SK-N-SH (cell line): ENCODE results near the gene LDB2. TPM values are rescaled to one million over a fixed set of nuclear protein-coding genes. Genes with fewer than 3 reads are reported as not detected.

Experiments used
- CTCF ChIA-PET: fragments of 300-600, 350-600 bp; formaldehyde crosslinking; extraction: SDS; loops from one replicate; lab custom pipeline; 2021; lab: Yijun Ruan, JAX
- POLR2A ChIA-PET: fragments of 350-600 bp; sonication (Branson Sonifier 250); formaldehyde crosslinking; extraction: SDS; loops from one replicate; lab custom pipeline; 2020; ENCODE audit warnings: antibody characterized with exemption, inconsistent platforms; lab: Yijun Ruan, JAX
- DNase-seq: peaks from one replicate; pipeline ENCODE4 v3.0.0; 2012
- H2AFZ ChIP-seq: fragments of 200-600 bp; sonication (generic); 2 replicates; pipeline ENCODE4 v1.8.1; 2016; ENCODE audit warnings: antibody characterized with exemption, mild to moderate bottlenecking, low read depth
- H3F3A ChIP-seq: fragments of 200-600 bp; sonication (generic); replicated peaks from 2 replicates; pipeline ENCODE3; 2016; ENCODE audit warnings: antibody characterized with exemption, mild to moderate bottlenecking; ENCODE audit not compliant: insufficient read depth
- H3K27ac ChIP-seq, 2 experiments: fragments of 200-500 bp in 1 of 2; fragments of 200-600 bp in 1 of 2; sonication (Bioruptor generic) in 1 of 2; sonication (generic), shearing (Covaris generic) in 1 of 2; 2 replicates each; pipeline versions ENCODE4 v1.5.1 to v1.6.1; 2014 to 2016; ENCODE audit warnings: low read depth in 2 of 2, inconsistent platforms in 1 of 2, low read length in 1 of 2, mild to moderate bottlenecking in 1 of 2, mixed read lengths in 1 of 2
- H3K27me3 ChIP-seq: fragments of 200-600 bp; sonication (generic), shearing (Covaris generic); 2 replicates; pipeline ENCODE4 v1.6.1; 2016; ENCODE audit warnings: mixed run types; ENCODE audit not compliant: insufficient read depth
- H3K36me3 ChIP-seq, 2 experiments: fragments of 200-500 bp in 1 of 2; fragments of 200-600 bp in 1 of 2; sonication (Bioruptor generic) in 1 of 2; sonication (generic) in 1 of 2; replicated peaks in 1 of 2; 2 replicates each; pipeline versions ENCODE3 to v1.5.1; 2014 to 2016; ENCODE audit warnings: low read length in 1 of 2, mild to moderate bottlenecking in 1 of 2; ENCODE audit not compliant: insufficient read depth in 2 of 2, control insufficient read depth in 1 of 2
- H3K4me1 ChIP-seq, 2 experiments: fragments of 200-500 bp in 1 of 2; fragments of 200-600 bp in 1 of 2; sonication (Bioruptor generic) in 1 of 2; sonication (generic), shearing (Covaris generic) in 1 of 2; 2 replicates each; pipeline versions ENCODE4 v1.5.1 to v1.6.1; 2014 to 2016; ENCODE audit warnings: low read depth in 1 of 2, low read length in 1 of 2, mixed run types in 1 of 2; ENCODE audit not compliant: insufficient read depth in 2 of 2, control insufficient read depth in 1 of 2
- H3K4me2 ChIP-seq: fragments of 200-600 bp; sonication (generic), shearing (Covaris generic); 2 replicates; pipeline ENCODE4 v1.6.1; 2017; ENCODE audit warnings: mixed run types
- H3K4me3 ChIP-seq, 2 experiments: fragments of 200-500 bp in 1 of 2; fragments of 200-600 bp in 1 of 2; sonication (Bioruptor generic) in 1 of 2; sonication (generic), shearing (Covaris generic) in 1 of 2; 2 replicates each; pipeline versions ENCODE4 v1.5.1 to v1.8.1; 2014 to 2016; ENCODE audit warnings: low read depth in 2 of 2, inconsistent platforms in 1 of 2, low read length in 1 of 2, mild to moderate bottlenecking in 1 of 2, mixed read lengths in 1 of 2, moderate library complexity in 1 of 2
- H3K79me2 ChIP-seq: fragments of 200-600 bp; sonication (generic); 2 replicates; pipeline ENCODE4 v1.8.1; 2017; ENCODE audit warnings: mild to moderate bottlenecking; ENCODE audit not compliant: insufficient read depth
- H3K9ac ChIP-seq: fragments of 200-600 bp; sonication (generic); 2 replicates; pipeline ENCODE4 v1.6.1; 2017; ENCODE audit warnings: mixed run types
- H3K9me2 ChIP-seq: fragments of 200-600 bp; sonication (generic); 2 replicates; pipeline ENCODE4 v1.6.1; 2017; ENCODE audit warnings: mixed run types
- H3K9me3 ChIP-seq: fragments of 200-600 bp; sonication (generic); 2 replicates; pipeline ENCODE4 v1.6.1; 2017; ENCODE audit warnings: mixed run types, mild to moderate bottlenecking, moderate library complexity
- H4K20me1 ChIP-seq: fragments of 200-600 bp; sonication (generic); 2 replicates; pipeline ENCODE4 v1.6.1; 2017; ENCODE audit warnings: mild to moderate bottlenecking, mixed run types; ENCODE audit not compliant: insufficient read depth
- EZH2phosphoT487 ChIP-seq: fragments of 200-600 bp; sonication (generic); IDR thresholded peaks from 2 replicates; pipeline ENCODE4 v1.6.1; 2017; ENCODE audit warnings: low read depth, mixed run types, mild to moderate bottlenecking, antibody characterized with exemption, moderate library complexity, borderline replicate concordance
- FOSL2 ChIP-seq: IDR thresholded peaks from 2 replicates; pipeline ENCODE4 v1.4.0; 2012; ENCODE audit warnings: low read depth, mild to moderate bottlenecking, moderate library complexity, borderline replicate concordance
- GABPA ChIP-seq: IDR thresholded peaks from 2 replicates; pipeline ENCODE4 v1.4.0; 2012; ENCODE audit warnings: low read depth, mild to moderate bottlenecking
- GATA2 ChIP-seq: sonication (generic); formaldehyde crosslinking; IDR thresholded peaks from 2 replicates; pipeline ENCODE4 v1.5.0; 2020; ENCODE audit warnings: mild to moderate bottlenecking, missing genetic modification reagents
- JUND ChIP-seq: IDR thresholded peaks from 2 replicates; pipeline ENCODE4 v1.4.0; 2012
- MEF2A ChIP-seq: IDR thresholded peaks from 2 replicates; pipeline ENCODE4 v1.4.0; 2012; ENCODE audit warnings: low read depth, borderline replicate concordance
- MXI1 ChIP-seq: IDR thresholded peaks from 2 replicates; pipeline ENCODE4 v1.6.1; 2012; ENCODE audit warnings: mild to moderate bottlenecking, low read depth, low read length, improper control_type of control experiment
- NFIC ChIP-seq: IDR thresholded peaks from 2 replicates; pipeline ENCODE4 v1.4.0; 2012; ENCODE audit warnings: borderline replicate concordance
- NRF1 ChIP-seq: IDR thresholded peaks from 2 replicates; pipeline ENCODE4 v1.6.1; 2012; ENCODE audit warnings: low read depth, mild to moderate bottlenecking, low read length
- POLR2AphosphoS5 ChIP-seq: IDR thresholded peaks from 2 replicates; pipeline ENCODE4 v1.6.1; 2012; ENCODE audit warnings: low read depth, low read length
- RFX5 ChIP-seq: IDR thresholded peaks from 2 replicates; pipeline ENCODE4 v1.6.1; 2012; ENCODE audit warnings: mild to moderate bottlenecking, improper control_type of control experiment, low read length
- RXRA ChIP-seq: IDR thresholded peaks from 2 replicates; pipeline ENCODE4 v1.4.0; 2012; ENCODE audit warnings: low read depth, mild to moderate bottlenecking, borderline replicate concordance
- TAF1 ChIP-seq: IDR thresholded peaks from 2 replicates; pipeline ENCODE4 v1.6.1; 2012; ENCODE audit warnings: low read depth, mild to moderate bottlenecking, low read length, moderate library complexity, borderline replicate concordance
- YY1 ChIP-seq: IDR thresholded peaks from 2 replicates; pipeline ENCODE4 v1.4.0; 2012; ENCODE audit warnings: low read depth, mild to moderate bottlenecking
- WGBS: methylation state at CpG from one replicate; pipeline ENCODE4 v1.1.6; 2017; ENCODE audit warnings: low lambda C conversion rate; 5-methylcytosine and 5-hydroxymethylcytosine counted together
- polyA plus RNA-seq, 3 experiments: library from polyadenylated mRNA; depleted of rRNA; stranded (reverse); fragments of >200 nt; gene quantifications; 2 replicates each; pipeline ENCODE4 v1.2.3, GENCODE V29; 2012
- TF ChIP-seq, protein P1 (sequence below): IDR thresholded peaks from 2 replicates; pipeline ENCODE4 v1.6.1; 2012; ENCODE audit warnings: mild to moderate bottlenecking, low read depth, low read length, moderate library complexity
- TF ChIP-seq, protein P2 (sequence below): IDR thresholded peaks from 2 replicates; pipeline ENCODE4 v1.4.0; 2012; ENCODE audit warnings: low read depth, borderline replicate concordance
- TF ChIP-seq, protein P3 (sequence below): IDR thresholded peaks from 2 replicates; pipeline ENCODE4; 2012
- TF ChIP-seq, protein P4 (sequence below): IDR thresholded peaks from 2 replicates; pipeline ENCODE4 v1.4.0; 2012; ENCODE audit warnings: low read depth, borderline replicate concordance

The LDB2 gene
- polyA plus RNA-seq, 1 of the 3 experiments (the other 2 are of a cell fraction), result 11.0 TPM

DNA sequence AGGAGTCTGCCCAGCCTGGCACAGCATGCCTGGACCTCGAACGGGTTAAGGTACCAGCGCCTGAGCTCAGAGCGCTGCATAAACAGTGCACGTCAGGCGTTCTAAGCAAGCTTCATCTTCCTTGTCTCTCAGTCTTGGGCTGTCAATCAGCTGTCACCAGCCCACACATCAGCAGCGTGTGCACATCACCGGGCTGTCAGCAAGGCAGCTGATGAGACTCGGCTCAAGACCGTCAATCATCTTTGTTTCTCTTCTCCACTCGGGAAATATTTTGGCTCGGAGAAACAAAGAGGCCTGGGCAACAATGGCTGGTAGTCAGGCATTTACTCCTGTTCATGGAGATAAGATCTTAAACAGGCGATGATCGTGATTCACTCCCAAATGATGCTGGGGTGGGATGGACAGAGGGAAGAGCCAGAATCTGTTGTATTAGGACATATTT lies 141.3 kb downstream of the LDB2 start (continued):
- TF ChIP-seq MEF2A, result no peak
- peak; percentile 89 for TF ChIP-seq FOSL2
- TF ChIP-seq GABPA, result no peak
- TF ChIP-seq, protein P1, sequence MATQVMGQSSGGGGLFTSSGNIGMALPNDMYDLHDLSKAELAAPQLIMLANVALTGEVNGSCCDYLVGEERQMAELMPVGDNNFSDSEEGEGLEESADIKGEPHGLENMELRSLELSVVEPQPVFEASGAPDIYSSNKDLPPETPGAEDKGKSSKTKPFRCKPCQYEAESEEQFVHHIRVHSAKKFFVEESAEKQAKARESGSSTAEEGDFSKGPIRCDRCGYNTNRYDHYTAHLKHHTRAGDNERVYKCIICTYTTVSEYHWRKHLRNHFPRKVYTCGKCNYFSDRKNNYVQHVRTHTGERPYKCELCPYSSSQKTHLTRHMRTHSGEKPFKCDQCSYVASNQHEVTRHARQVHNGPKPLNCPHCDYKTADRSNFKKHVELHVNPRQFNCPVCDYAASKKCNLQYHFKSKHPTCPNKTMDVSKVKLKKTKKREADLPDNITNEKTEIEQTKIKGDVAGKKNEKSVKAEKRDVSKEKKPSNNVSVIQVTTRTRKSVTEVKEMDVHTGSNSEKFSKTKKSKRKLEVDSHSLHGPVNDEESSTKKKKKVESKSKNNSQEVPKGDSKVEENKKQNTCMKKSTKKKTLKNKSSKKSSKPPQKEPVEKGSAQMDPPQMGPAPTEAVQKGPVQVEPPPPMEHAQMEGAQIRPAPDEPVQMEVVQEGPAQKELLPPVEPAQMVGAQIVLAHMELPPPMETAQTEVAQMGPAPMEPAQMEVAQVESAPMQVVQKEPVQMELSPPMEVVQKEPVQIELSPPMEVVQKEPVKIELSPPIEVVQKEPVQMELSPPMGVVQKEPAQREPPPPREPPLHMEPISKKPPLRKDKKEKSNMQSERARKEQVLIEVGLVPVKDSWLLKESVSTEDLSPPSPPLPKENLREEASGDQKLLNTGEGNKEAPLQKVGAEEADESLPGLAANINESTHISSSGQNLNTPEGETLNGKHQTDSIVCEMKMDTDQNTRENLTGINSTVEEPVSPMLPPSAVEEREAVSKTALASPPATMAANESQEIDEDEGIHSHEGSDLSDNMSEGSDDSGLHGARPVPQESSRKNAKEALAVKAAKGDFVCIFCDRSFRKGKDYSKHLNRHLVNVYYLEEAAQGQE, result no peak
- TF ChIP-seq, protein P2, sequence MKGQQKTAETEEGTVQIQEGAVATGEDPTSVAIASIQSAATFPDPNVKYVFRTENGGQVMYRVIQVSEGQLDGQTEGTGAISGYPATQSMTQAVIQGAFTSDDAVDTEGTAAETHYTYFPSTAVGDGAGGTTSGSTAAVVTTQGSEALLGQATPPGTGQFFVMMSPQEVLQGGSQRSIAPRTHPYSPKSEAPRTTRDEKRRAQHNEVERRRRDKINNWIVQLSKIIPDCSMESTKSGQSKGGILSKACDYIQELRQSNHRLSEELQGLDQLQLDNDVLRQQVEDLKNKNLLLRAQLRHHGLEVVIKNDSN, result no peak
- no peak for TF ChIP-seq EZH2phosphoT487
- peak; percentile 49; the same call in 1 of the 2 replicates for TF ChIP-seq YY1
- no peak for TF ChIP-seq NRF1
- TF ChIP-seq NFIC, result peak; percentile 82
- no peak for TF ChIP-seq MXI1
- TF ChIP-seq RFX5, result no peak
- TF ChIP-seq, protein P3, sequence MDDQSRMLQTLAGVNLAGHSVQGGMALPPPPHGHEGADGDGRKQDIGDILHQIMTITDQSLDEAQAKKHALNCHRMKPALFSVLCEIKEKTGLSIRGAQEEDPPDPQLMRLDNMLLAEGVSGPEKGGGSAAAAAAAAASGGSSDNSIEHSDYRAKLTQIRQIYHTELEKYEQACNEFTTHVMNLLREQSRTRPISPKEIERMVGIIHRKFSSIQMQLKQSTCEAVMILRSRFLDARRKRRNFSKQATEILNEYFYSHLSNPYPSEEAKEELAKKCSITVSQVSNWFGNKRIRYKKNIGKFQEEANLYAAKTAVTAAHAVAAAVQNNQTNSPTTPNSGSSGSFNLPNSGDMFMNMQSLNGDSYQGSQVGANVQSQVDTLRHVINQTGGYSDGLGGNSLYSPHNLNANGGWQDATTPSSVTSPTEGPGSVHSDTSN, result peak; percentile 98
- TF ChIP-seq RXRA, result peak; percentile 59; the same call in 1 of the 2 replicates
- TF ChIP-seq, all 33 proteins: peak for 11

DNA sequence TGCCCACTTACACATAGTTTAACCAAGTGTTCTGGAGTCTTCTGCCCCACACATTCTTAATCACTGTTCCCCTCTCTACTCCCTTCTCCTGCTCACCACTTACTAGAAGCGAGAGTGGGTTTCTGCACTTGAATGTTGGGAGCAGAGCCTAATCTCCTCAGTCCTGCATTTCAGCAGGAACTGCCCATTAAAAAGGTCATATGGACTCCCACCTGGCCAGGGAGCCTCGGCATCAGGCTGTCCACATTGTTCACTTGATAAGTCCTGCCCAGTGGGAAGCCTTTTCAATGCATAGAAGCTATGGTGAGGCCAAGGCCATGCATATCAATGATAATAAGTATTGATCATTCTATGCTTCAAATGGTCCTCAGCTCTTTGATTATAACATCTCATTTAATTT lies 144.3 kb downstream of the LDB2 start:
- ChIA-PET POLR2A (no interaction called here), CTCF (interaction anchor here (1.4 kb wide), 1 partner anchor 111 kb away, joined by 3 read pairs; no protein-coding TSS in a partner anchor)
- H2AFZ ChIP-seq, result no peak overlapping the region
- H3F3A ChIP-seq, result no peaks in the 10 kb centered on the region
- H3K27me3 ChIP-seq, result no peaks in the 10 kb centered on the region
- H3K9ac ChIP-seq, result no peak overlapping the region
- H3K4me1 ChIP-seq, result peaks cover 8 to 25% of the 10 kb centered on the region in 2 experiments
- H3K4me2 ChIP-seq, result no peak overlapping the region
- no peaks in the 10 kb centered on the region for H3K9me2 ChIP-seq
- H3K79me2 ChIP-seq, result no peaks in the 10 kb centered on the region
- no peak overlapping the region for H3K4me3 ChIP-seq
- no peak overlapping the region for H3K27ac ChIP-seq
- no peaks in the 10 kb centered on the region for H4K20me1 ChIP-seq
- no peak for DNase-seq
- no peaks in the 10 kb centered on the region for H3K36me3 ChIP-seq
- 100% methylated on average over 2 of the region's 2 CpGs for WGBS
- H3K9me3 ChIP-seq, result no peaks in the 10 kb centered on the region
- TF ChIP-seq RFX5 (no peak), TAF1 (no peak), POLR2AphosphoS5 (no peak), JUND (no peak), GABPA (no peak), GATA2 (CRISPR knock-in tag) (no peak), MXI1 (no peak)
- TF ChIP-seq, protein P1, result no peak
- TF ChIP-seq, protein P4, sequence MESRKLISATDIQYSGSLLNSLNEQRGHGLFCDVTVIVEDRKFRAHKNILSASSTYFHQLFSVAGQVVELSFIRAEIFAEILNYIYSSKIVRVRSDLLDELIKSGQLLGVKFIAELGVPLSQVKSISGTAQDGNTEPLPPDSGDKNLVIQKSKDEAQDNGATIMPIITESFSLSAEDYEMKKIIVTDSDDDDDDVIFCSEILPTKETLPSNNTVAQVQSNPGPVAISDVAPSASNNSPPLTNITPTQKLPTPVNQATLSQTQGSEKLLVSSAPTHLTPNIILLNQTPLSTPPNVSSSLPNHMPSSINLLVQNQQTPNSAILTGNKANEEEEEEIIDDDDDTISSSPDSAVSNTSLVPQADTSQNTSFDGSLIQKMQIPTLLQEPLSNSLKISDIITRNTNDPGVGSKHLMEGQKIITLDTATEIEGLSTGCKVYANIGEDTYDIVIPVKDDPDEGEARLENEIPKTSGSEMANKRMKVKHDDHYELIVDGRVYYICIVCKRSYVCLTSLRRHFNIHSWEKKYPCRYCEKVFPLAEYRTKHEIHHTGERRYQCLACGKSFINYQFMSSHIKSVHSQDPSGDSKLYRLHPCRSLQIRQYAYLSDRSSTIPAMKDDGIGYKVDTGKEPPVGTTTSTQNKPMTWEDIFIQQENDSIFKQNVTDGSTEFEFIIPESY, result no peak
- TF ChIP-seq, protein P3, result no peak
